Fibroblast of the aortic adventitia (primary cell): ENCODE measurements around the gene DMD. TPM values are rescaled to one million over a fixed set of nuclear protein-coding genes. Genes with fewer than 3 reads are reported as not detected.

Experiments
- DNase-seq: peaks from one replicate; pipeline ENCODE4 v3.0.0-alpha.2; 2010; ENCODE audit warnings: low read depth
- H3K4me3 ChIP-seq: 2 replicates; pipeline ENCODE4 v1.5.1; 2011; ENCODE audit warnings: low read depth, mild to moderate bottlenecking, control low read depth, low read length, moderate library complexity
- CTCF ChIP-seq: IDR thresholded peaks from 2 replicates; pipeline ENCODE4 v1.5.1; 2011; ENCODE audit warnings: mild to moderate bottlenecking, low read length, control low read depth, inconsistent platforms; ENCODE audit not compliant: insufficient read depth
- total RNA-seq: library from RNA; depleted of rRNA; stranded (reverse); fragments of >200 nt; gene quantifications from 2 replicates; pipeline ENCODE4 v1.2.3, GENCODE V29; 2012; ENCODE audit warnings: low replicate concordance

DMD gene
- total RNA-seq, 1 donor: 10.3 TPM

GRCh38 chrX:31181377-31182000 lies 2029.9 kb downstream of the DMD start:
- DNase-seq: no peak
- H3K4me3 ChIP-seq: no peak overlapping the region
- TF ChIP-seq CTCF: no peak

GRCh38 chrX:31179203-31179602 lies 2032.1 kb downstream of the DMD start:
- no peak overlapping the region for H3K4me3 ChIP-seq

GRCh38 chrX:31178769-31179125 lies 2032.6 kb downstream of the DMD start:
- no peak for DNase-seq
- H3K4me3 ChIP-seq: no peak overlapping the region
- no peak for TF ChIP-seq CTCF

More at GRCh38 chrX:31179203-31179602, 2032.1 kb downstream of the DMD start:
- TF ChIP-seq CTCF: no peak
- DNase-seq: no peak

- H3K4me3 ChIP-seq: no peak overlapping the region
- DNase-seq: no peak
- TF ChIP-seq CTCF: no peak
These were observed 2033.1 kb downstream of the DMD start for GRCh38 chrX:31178064-31178768.

GRCh38 chrX:31170792-31171191 lies 2040.6 kb downstream of the DMD start:
- H3K4me3 ChIP-seq: no peak overlapping the region
- DNase-seq: no peak
- TF ChIP-seq CTCF: no peak

GRCh38 chrX:31168551-31168950 lies 2042.8 kb downstream of the DMD start:
- TF ChIP-seq CTCF: no peak
- no peak overlapping the region for H3K4me3 ChIP-seq
- no peak for DNase-seq
